ENCODE data around the gene SAP25. TPM values are rescaled to one million over a fixed set of nuclear protein-coding genes. Genes with fewer than 3 reads are reported as not detected.
"Not testable (repeated sequence)": the region's sequence is repeated elsewhere in the genome, so short reads cannot be mapped to it uniquely, and the experiment has no call there.

The SAP25 gene
- total RNA-seq, 1 donor from 2014 or later: 0.13 TPM

DNA sequence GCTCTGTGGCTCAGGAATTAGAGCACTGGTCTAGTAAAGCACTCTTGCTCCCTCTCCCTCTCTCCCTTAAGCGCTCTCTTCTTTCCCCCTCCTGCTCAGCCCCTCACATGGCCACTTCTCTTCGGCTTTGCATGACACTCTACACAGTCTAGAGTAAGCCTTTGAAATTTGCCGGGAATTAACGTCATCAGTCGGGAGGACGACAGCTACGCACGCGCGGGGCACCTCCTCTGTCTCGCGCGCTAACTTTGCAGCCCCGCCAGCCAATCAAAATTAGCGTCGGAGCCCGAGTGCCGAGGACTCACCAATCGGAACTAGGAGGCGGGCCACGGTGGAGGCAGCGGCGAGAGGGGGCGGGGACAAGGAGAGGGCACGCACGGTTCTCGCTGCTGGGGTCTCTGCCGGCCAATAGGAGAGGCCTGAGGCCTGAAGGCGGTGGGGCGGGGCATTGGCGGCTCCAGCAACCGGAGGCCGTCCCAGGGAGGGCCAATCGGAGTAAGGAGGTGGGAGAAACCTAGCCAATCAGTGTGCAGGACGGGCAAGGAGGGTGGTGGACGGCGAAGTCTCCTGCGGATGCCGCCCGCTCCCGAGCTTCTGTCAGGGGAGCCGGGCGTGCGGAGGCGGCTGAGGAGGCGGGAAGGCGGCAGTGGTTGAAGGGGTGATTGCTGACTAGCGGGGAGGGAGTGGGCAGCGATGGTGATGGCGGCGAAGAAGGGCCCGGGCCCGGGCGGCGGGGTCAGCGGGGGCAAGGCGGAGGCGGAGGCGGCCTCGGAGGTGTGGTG lies 34.9 kb downstream of the SAP25 start, which contains the start of gene AGFG2:
Gene AGFG2, plus strand, starts transcription at position 550 of the 782 bp plus-strand sequence. Its CDS starts 144 bp downstream, at position 694.
- DNase-seq (ENCODE audit: low read depth in 2 of 2): peak; percentile 98 to 100

DNA sequence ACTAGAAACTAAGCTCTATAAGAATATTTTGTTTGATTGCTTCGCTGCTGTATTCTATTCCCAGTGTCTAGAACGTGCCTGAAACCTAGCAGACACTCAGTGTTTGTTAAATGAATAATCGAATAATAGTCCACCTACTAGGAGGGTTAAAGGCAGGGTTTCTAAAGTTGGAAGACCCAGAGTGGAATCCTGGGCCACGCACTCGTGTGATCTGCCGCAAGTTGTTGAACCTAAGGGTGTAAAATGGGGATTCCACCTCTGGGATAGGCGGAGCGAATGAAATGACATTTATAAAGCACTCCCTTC lies 35.4 kb downstream of the SAP25 start:
- DNase-seq (ENCODE audit: low read depth in 2 of 2): no peak

DNA sequence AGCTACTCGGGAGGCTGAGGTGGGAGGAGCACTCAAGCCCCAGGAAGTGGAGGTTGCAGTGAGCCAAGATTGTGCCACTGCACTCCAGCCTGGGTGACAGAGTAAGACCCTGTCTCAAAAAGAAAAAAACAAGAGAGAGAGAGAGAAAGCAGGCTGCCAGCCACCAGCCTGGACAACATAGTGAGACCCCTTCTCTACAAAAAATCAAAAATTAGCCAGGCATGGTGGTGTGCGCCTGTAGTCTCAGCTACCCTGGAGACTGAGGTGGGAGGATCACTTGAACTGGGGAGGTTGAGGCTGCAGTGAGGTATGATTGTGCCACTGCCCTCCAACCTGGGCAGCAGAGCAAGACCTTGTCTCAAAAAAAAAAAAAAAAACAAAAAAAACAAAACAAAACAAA lies 37.0 kb downstream of the SAP25 start:
- not testable (repeated sequence) for DNase-seq (ENCODE audit: low read depth in 2 of 2)

DNA sequence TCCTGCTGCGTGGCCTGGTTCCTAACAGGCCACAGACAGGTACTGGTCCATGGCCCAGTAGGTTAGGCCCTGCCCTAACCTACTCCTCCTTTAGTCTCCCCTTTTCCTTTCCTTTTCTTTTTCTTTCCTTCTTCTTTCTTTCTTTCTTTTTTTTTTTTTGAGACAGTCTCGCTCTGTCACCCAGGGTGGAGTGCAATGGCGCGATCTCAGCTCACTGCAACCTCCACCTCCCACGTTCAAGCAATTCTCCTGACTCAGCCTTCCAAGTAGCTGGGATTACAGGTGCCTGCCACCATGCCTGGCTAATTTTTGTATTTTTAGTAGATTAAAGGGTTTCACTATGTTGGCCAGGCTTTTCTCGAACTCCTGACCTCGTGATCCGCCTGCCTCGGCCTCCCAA lies 37.7 kb downstream of the SAP25 start:
- DNase-seq (ENCODE audit: low read depth in 2 of 2): not testable (repeated sequence)

DNA sequence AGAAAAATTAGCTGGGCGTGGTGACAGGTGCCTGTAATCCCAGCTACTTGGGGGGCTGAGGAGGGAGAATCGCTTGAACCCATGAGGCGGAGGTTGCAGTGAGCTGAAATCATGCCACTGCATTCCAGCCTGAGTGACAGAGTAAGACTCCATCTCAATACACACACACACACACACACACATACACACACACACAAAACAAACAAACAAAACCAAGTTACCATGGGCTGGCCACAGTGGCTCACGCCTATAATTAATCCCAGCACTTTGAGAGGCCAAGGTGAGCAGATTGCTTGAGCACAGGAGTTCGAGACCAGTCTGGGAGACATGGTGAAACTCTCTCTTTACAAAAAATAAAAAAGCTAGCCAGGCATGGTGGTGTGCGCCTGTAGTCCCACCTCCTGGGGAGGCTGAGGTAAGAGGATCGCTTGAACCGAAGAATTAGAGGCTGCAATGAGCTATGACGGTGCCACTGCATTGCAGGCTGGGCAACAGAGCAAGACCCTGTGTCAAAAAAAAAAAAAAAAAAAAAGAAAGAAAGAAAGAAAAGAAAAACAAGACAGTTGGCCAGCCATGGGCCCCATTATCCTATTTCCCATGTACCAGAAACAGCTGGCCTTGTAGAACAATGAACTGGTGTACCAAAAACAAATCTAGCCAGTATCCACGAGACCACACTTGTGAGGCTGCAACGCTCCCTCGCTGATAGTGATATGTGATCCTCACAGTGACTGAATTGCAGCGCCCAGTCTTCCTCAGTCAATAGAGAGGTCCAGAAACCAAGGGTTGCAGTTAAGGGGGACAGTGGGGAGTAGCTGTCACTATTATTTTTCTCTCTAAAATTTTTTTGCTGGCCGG lies 41.3 kb downstream of the SAP25 start:
- no peak for DNase-seq (ENCODE audit: low read depth in 2 of 2)

DNA sequence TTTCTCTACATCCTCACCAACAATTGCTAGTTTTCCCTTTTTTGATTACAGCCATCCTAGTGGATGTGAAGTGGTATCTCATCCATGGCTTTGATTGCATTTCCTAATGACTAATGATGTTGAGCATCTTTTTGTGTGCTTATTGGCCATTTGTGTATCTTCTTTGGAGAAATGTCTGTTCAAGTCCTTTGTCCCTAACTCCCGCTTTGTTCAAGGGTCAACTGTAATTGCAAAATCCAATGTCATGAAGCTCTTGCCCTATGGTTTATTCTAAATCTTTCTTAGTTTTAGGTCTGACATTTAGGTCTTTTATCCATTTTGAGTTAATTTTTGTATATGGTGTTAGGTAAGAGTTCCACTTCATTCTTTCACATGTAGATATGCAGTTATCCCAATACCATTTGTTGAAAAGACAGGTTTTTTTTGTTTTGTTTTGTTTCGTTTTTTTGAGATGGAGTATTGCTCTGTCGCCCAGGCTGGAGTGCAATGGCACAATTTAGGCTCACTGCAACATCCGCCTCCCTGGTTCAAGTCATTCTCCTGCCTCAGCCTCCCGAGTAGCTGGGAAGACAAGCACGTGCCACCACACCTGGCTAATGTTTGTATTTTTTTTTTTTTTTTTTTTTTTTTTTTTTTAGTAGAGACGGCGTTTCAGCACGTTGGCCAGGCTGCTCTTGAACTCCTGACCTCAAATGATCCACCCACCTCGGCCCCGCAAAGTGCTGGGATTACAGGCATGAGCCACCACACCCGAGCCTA lies 45.4 kb downstream of the SAP25 start:
- not testable (repeated sequence) for DNase-seq (ENCODE audit: low read depth in 2 of 2)

DNA sequence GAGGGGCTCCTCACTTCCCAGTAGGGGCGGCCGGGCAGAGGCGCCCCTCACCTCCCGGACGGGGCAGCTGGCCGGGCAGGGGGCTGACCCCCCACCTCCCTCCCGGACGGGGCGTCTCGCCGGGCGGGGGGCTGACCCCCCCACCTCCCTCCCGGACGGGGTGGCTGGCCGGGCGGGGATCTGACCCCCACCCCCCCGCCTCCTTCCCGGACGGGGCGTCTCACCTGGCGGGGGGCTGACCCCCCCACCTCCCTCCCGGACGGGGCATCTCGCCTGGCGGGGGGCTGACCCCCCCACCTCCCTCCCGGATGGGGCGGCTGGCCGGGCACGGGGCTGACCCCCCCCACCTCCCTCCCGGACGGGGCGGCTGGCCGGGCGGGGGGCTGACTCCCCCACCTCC lies 50.5 kb downstream of the SAP25 start:
- not testable (repeated sequence) for DNase-seq (ENCODE audit: low read depth in 2 of 2)

Other genes with a start within 250 kb of the SAP25 start
- gene PILRB, start 215.8 kb downstream of the SAP25 start, total RNA-seq: 4.1 and 10.2 TPM in 2 replicates
- gene PILRA, start 200.4 kb downstream of the SAP25 start, total RNA-seq: 0.13 TPM in 1 of 2 replicates, not detected in the other
- gene ZCWPW1, start 145.2 kb downstream of the SAP25 start, total RNA-seq: 0.76 and 0.77 TPM in 2 replicates
- 32.2 and 49.6 TPM in 2 replicates for gene MEPCE, start 144.1 kb downstream of the SAP25 start, total RNA-seq
- 10.1 and 11.6 TPM in 2 replicates for gene PPP1R35, start 137.4 kb downstream of the SAP25 start, total RNA-seq
- 0.39 and 0.76 TPM in 2 replicates for gene SPACDR, start 109.6 kb downstream of the SAP25 start, total RNA-seq
- gene TSC22D4, start 94.7 kb downstream of the SAP25 start, total RNA-seq: 18.5 and 37.6 TPM in 2 replicates
- 2.1 and 3.9 TPM in 2 replicates for gene NYAP1, start 90.0 kb downstream of the SAP25 start, total RNA-seq
- gene AGFG2, start 34.7 kb downstream of the SAP25 start, total RNA-seq: 28.5 and 51.7 TPM in 2 replicates
- 5.1 and 6.1 TPM in 2 replicates for gene LRCH4, start 12.2 kb upstream of the SAP25 start, total RNA-seq
- 0.13 and 0.25 TPM in 2 replicates for gene FBXO24, start 12.4 kb upstream of the SAP25 start, total RNA-seq
- 0.13 and 0.51 TPM in 2 replicates for gene PCOLCE, start 28.5 kb upstream of the SAP25 start, total RNA-seq
- gene MOSPD3, start 38.6 kb upstream of the SAP25 start, total RNA-seq: 6.7 and 6.8 TPM in 2 replicates
- 0.13 and 0.26 TPM in 2 replicates for gene TFR2, start 67.7 kb upstream of the SAP25 start, total RNA-seq
- gene ACTL6B, start 82.5 kb upstream of the SAP25 start, total RNA-seq: not detected in 2 replicates
- gene GNB2, start 99.8 kb upstream of the SAP25 start, total RNA-seq: 61.2 and 97.4 TPM in 2 replicates
- 9.0 and 15.2 TPM in 2 replicates for gene GIGYF1, start 120.3 kb upstream of the SAP25 start, total RNA-seq
- gene POP7, start 132.2 kb upstream of the SAP25 start, total RNA-seq: 32.2 and 36.6 TPM in 2 replicates
- gene EPO, start 146.6 kb upstream of the SAP25 start, total RNA-seq: not detected in 2 replicates
- not detected in 2 replicates for gene ZAN, start 159.7 kb upstream of the SAP25 start, total RNA-seq